Activated effector memory CD4-positive, alpha-beta T cell treated with Interleukin-2 at 50 U/mL for 16 hours (primary cell): ENCODE results near the gene MYO9B.
A peak's percentile ranks its signal among the peaks of the same experiment; 100 is the strongest.

ENCODE experiments used
- DNase-seq: peaks from one replicate; pipeline ENCODE4 v3.0.0-alpha.2; 2020

The MYO9B gene, protein sequence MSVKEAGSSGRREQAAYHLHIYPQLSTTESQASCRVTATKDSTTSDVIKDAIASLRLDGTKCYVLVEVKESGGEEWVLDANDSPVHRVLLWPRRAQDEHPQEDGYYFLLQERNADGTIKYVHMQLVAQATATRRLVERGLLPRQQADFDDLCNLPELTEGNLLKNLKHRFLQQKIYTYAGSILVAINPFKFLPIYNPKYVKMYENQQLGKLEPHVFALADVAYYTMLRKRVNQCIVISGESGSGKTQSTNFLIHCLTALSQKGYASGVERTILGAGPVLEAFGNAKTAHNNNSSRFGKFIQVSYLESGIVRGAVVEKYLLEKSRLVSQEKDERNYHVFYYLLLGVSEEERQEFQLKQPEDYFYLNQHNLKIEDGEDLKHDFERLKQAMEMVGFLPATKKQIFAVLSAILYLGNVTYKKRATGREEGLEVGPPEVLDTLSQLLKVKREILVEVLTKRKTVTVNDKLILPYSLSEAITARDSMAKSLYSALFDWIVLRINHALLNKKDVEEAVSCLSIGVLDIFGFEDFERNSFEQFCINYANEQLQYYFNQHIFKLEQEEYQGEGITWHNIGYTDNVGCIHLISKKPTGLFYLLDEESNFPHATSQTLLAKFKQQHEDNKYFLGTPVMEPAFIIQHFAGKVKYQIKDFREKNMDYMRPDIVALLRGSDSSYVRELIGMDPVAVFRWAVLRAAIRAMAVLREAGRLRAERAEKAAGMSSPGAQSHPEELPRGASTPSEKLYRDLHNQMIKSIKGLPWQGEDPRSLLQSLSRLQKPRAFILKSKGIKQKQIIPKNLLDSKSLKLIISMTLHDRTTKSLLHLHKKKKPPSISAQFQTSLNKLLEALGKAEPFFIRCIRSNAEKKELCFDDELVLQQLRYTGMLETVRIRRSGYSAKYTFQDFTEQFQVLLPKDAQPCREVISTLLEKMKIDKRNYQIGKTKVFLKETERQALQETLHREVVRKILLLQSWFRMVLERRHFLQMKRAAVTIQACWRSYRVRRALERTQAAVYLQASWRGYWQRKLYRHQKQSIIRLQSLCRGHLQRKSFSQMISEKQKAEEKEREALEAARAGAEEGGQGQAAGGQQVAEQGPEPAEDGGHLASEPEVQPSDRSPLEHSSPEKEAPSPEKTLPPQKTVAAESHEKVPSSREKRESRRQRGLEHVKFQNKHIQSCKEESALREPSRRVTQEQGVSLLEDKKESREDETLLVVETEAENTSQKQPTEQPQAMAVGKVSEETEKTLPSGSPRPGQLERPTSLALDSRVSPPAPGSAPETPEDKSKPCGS (N-terminal part only)

GRCh38 chr19:17075035-17075863 lies at the start of gene MYO9B, which contains the start of gene HAUS8:
Gene MYO9B (plus strand): TSS chr19:17075777. CDS start chr19:17101718, 25,941 bp downstream.
Gene HAUS8 (minus strand): TSS chr19:17075452. CDS start chr19:17075422, 30 bp downstream.
- DNase-seq: peak; percentile 100

DNA sequence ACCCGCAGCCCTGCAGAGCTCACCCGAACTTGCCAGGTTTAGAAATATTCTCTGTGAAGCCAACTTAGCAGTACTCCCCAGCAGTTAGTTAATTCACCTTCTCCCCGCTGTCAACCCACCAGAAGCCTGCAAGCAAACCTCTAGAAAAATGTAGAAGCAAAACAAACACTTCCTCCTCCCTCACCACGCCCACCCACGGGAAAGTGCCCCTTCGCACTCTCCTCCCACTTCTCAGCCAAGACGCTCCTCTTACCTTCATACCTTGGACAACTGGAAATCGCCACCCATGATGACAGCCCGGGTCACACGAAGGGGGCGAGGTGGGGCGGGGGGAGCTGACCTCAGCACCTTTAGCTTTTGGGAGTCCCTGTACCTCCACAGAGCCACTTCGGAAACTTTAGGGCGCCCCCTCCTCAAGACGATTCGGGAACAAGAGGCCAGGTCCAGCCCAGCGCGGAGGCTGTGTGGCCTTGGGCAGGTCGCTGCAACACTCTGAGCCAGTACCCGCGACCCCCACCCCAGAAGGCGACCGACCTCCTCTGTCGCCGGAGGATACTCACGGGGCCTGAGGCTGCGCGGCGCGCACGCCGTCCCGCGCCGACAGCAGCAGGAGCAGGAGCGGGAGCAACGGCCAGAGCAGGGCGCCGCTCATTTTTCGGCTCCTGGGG lies 49.5 kb upstream of the MYO9B start:
- DNase-seq: peak; percentile 6

GRCh38 chr19:17026706-17027534 lies 48.7 kb upstream of the MYO9B start, which contains the start of gene CPAMD8:
Gene CPAMD8 (minus strand): TSS chr19:17026810. CDS start chr19:17026642, 168 bp downstream.
- no peak for DNase-seq

GRCh38 chr19:17027535-17027975 lies 48.0 kb upstream of the MYO9B start:
- no peak for DNase-seq

GRCh38 chr19:17031741-17032140 lies 43.8 kb upstream of the MYO9B start:
- no peak for DNase-seq

GRCh38 chr19:17035842-17036424 lies 39.6 kb upstream of the MYO9B start:
- DNase-seq: no peak

DNA sequence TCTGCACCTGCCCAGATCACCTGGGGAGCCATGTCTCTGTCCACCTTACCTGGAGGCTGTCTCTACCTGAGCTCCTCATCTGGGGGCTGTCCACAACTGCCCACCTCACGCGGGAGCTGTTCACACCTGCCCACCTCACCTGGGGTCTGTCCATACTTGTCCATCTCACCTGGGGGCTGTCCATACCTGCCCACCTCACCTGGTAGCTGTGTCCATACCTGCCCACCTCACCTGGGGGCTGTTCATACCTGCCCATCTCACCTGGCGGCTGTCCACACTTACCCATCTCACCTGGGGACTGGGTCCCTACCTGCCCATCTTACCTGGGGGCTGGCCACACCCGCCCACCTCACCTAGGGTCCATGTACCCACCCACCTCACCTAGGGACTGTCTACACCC lies 38.9 kb upstream of the MYO9B start:
- DNase-seq: no peak

DNA sequence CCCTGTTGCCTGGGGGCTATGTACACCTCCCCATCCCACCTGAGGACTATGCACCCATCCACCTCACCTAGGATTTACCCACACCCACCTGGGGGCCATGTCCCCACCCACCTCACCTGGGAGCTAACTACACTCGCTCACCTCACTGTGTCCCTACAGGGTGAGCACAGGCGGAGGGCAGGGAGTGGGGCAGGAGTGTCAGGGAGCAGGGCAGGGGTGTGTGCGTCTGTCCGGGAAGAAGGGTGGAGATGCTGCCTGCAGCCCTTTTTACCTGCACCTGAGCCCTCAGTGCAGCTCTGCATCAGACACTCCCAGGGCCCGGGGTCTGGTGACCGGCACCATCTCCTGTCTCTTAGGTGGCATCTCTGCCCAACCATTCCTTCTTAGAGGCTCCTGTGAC lies 38.4 kb upstream of the MYO9B start:
- no peak for DNase-seq

DNA sequence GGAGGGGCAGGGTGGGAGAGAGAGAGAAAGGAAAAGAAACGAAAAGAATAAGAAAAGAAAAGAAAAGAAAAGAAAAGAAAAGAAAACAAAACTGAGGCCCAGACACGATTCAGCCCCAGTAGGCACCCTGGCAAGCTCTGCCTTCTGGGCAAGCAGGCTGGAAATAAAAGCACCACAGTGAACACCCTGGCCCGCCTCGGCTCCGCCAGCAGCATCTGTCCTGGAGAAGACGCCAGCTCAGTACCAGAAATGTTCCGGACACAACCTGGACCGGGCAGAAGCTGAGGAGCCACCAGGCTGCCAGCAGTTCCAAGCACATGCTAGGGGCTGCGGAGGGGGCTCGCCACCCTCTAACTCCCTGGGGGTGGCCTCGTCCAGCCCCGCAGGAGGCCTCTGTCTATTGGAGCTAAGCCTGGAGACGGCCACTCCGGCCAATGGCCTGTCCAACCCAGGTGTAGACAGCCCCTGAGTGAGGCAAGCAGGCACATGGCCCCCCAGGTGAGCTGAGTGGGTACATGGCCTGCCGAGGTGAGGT lies 37.5 kb upstream of the MYO9B start:
- no peak for DNase-seq

DNA sequence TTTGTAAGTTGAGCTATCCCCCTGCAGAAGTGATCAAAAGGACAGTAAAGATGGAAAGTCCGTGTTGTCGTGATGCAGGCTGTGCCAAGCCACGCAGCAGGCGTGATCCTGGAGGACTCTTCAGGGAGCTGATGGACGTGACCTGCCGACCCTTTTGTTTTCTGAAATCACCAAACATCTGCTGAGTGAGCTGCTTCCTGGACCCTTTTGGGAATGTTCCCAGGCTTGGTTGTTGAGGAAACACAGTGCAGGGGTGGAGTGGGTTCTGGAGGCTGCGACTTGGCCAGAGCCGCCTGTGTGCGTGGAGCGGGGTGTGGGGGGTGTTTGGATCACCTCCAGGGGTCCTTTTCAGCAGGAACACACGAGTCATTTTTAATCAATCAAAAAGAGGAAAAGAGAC lies 33.6 kb upstream of the MYO9B start:
- no peak for DNase-seq

- no peak for DNase-seq
Observed at GRCh38 chr19:17043744-17044143, 31.8 kb upstream of the MYO9B start.

GRCh38 chr19:17045907-17046502 lies 29.6 kb upstream of the MYO9B start:
- no peak for DNase-seq

DNA sequence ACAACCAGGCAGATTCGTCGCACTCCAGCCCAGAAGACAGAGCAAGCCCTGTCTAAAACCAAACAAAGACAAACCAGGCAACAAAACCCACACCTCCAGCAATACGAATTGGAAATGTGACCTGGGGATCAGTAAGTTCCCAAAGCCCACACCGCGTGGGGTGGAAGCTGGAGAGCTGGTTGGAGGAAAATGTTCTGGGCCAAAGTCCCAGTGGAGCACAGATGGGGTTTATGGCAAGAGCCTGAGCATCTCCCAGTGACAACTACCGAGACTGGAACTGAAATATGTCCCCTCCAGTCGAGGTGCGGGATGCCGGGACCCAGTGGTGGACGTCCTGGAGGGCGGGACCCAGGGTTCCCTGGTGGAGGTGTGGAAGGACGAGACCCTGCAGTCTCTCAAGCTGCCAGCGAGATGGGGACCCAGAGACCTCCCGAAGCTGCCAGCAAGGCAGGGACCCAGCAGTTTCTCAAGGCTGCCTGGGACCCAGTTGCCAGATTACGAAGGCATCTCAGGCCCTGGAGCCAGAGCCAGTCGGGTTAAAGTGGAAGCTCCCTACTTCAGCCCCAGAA lies 26.6 kb upstream of the MYO9B start:
- DNase-seq: no peak

- DNase-seq: no peak
Observed at GRCh38 chr19:17049711-17050280, 25.8 kb upstream of the MYO9B start.

GRCh38 chr19:17052439-17052838 lies 23.1 kb upstream of the MYO9B start:
- no peak for DNase-seq

- no peak for DNase-seq
Observed at GRCh38 chr19:17054746-17055145, 20.8 kb upstream of the MYO9B start.

DNA sequence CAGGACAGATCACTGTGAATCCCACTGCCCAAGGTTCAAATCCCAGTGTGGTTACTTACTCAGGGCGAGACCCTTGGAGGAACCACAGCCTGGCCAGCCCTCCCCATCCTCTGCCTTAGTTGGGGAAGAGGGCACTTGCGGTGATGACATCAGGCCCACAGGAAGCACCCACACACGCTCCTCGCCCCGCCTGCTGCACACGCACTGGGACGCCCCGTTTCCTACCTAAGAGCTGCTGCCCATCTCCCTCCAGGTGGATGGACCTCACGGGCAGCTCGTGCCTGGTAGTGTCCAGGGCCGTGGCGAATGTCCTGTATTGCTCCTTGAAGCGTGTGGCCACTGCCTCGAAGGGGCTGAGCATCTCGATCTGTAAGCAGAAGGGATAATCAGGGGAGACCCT lies 19.9 kb upstream of the MYO9B start:
- no peak for DNase-seq

DNA sequence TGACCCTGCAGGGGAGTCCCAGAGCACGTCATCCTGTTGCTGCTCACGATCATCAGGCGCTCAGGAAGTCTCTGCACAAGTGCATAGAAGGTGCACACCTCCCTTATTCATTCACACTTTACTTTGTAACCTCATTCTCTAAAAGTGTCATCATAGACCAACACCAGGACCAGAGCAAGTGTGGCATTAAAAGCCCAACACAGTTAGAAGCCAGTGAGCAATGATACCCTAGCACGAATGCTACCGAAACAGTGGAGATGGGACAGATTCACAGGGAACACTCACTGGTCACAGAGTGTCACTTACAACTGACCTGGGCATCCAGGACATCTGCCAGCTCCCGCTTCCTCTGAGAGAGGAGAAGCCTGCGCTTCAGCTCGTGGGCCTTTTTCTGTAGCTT lies 17.3 kb upstream of the MYO9B start:
- DNase-seq: no peak
